CD4-positive, alpha-beta T cell (primary cell): ENCODE data around the gene RNF125. TPM values are rescaled to one million over a fixed set of nuclear protein-coding genes. Genes with fewer than 3 reads are reported as not detected.

Experiments
- ATAC-seq: fragments of 200-7000 bp; cut with Tn5 transposase; one replicate; pipeline ENCODE4 v1.10.0; 2022; ENCODE audit warnings: mild to moderate bottlenecking; ENCODE audit not compliant: poor library complexity
- CTCF ChIA-PET: fragments of 350-600 bp; sonication (Branson Sonifier 250); formaldehyde crosslinking; loops from one replicate; lab custom pipeline; 2021; ENCODE audit warnings: antibody characterized with exemption, inconsistent platforms; lab: Charles Lee
- POLR2A ChIA-PET: fragments of 350-600 bp; sonication (Branson Sonifier 250); formaldehyde crosslinking; loops from one replicate; lab custom pipeline; 2021; ENCODE audit warnings: antibody characterized with exemption, inconsistent platforms; lab: Charles Lee
- DNase-seq, 14 experiments: peaks; one replicate each; pipeline ENCODE4 v3.0.0-alpha.2; 2013 to 2020; ENCODE audit warnings: mixed read lengths in 2 of 14
- H3K27ac ChIP-seq, 2 donors: one replicate each; pipeline versions ENCODE4 v1.5.1 to v1.7.0; 2013; ENCODE audit warnings: low read length in 2 of 2, low read depth in 1 of 2, mild to moderate bottlenecking in 1 of 2
- H3K27me3 ChIP-seq, 2 experiments: 1 replicate in 1 of 2; 2 replicates in 1 of 2; pipeline versions ENCODE4 v1.6.1 to v1.7.0; 2013; ENCODE audit warnings: low read length in 2 of 2, control low read depth in 1 of 2, mild to moderate bottlenecking in 1 of 2, moderate library complexity in 1 of 2; ENCODE audit not compliant: insufficient read depth in 2 of 2, control insufficient read depth in 1 of 2
- H3K36me3 ChIP-seq: one replicate; pipeline ENCODE4 v1.6.1; 2013; ENCODE audit warnings: low read length, control low read depth; ENCODE audit not compliant: insufficient read depth
- H3K4me1 ChIP-seq: one replicate; pipeline ENCODE4 v1.6.1; 2013; ENCODE audit warnings: low read length, control low read depth; ENCODE audit not compliant: insufficient read depth
- H3K4me3 ChIP-seq: one replicate; pipeline ENCODE4 v1.5.1; 2013; ENCODE audit warnings: mild to moderate bottlenecking, low read length, moderate library complexity
- H3K9me3 ChIP-seq, 2 experiments: 1 replicate in 1 of 2; 2 replicates in 1 of 2; pipeline versions ENCODE4 v1.6.1 to v1.7.0; 2013; ENCODE audit warnings: low read length in 2 of 2, mild to moderate bottlenecking in 2 of 2, control low read depth in 1 of 2, moderate library complexity in 1 of 2; ENCODE audit not compliant: control insufficient read depth in 1 of 2, insufficient read depth in 1 of 2
- H3K27ac Mint-ChIP-seq: one replicate; pipeline ENCODE4 v1.8.0; 2020; ENCODE audit warnings: mixed read lengths
- H3K27me3 Mint-ChIP-seq: one replicate; pipeline ENCODE4 v1.8.0; 2021; ENCODE audit warnings: mixed read lengths
- H3K36me3 Mint-ChIP-seq: one replicate; pipeline ENCODE4 v1.8.0; 2021; ENCODE audit warnings: low read depth, mixed read lengths
- H3K4me1 Mint-ChIP-seq: one replicate; pipeline ENCODE4 v1.8.0; 2021; ENCODE audit warnings: low read depth, mixed read lengths
- H3K4me3 Mint-ChIP-seq: one replicate; pipeline ENCODE4 v1.8.0; 2020; ENCODE audit warnings: mild to moderate bottlenecking, mixed read lengths
- H3K9me3 Mint-ChIP-seq: one replicate; pipeline ENCODE4 v1.8.0; 2020; ENCODE audit warnings: mixed read lengths
- intact Hi-C, 2 experiments: fragments of 100-400 bp; cut with DNase I in 1 of 2; cut with micrococcal nuclease in 1 of 2; formaldehyde crosslinking; loops; one replicate each; pipeline versions ENCODE4 v1.15.1 to v1.9.0; 2023 to 2025; cut with DNase I, micrococcal nuclease
- total RNA-seq, 174 experiments: library from RNA in 2 of 174; stranded (reverse) in 2 of 174; gene quantifications; one replicate each; pipeline ENCODE4 v1.2.3 and lab custom pipeline; 2021 to 2026
- TF ChIP-seq, protein P1 (sequence below): fragments of 200-600 bp; IDR thresholded peaks from one replicate; pipeline ENCODE4 v1.8.0; 2022; ENCODE audit warnings: antibody characterized with exemption, mild to moderate bottlenecking

The RNF125 gene
- total RNA-seq, 2 experiments from 2014 or later, result 107 to 112 TPM

GRCh38 chr18:32114293-32114942 is 95.8 kb downstream of the RNF125 start:
- Histone ChIP-seq H3K27ac (no peak overlapping the region), H3K4me3 (no peak overlapping the region), H3K9me3 (no peaks in the 10 kb centered on the region), H3K4me1 (peaks cover 7% of the 10 kb centered on the region), H3K36me3 (peaks cover 75% of the 10 kb centered on the region), H3K27me3 (no peaks in the 10 kb centered on the region)
- Mint-ChIP-seq H3K27ac (peak overlapping the region; percentile 3), H3K27me3 (no peaks in the 10 kb centered on the region), H3K36me3 (peaks cover 92% of the 10 kb centered on the region), H3K4me3 (no peak overlapping the region), H3K9me3 (no peaks in the 10 kb centered on the region), H3K4me1 (peaks cover 66% of the 10 kb centered on the region)
- ChIA-PET POLR2A (interaction anchor here (1.0 kb wide), 1 partner anchor 95 kb away, joined by 3 read pairs; no protein-coding TSS in a partner anchor), CTCF (no interaction called here)
- intact Hi-C loops, result no loop called here
- DNase-seq (no peak), ATAC-seq (no peak)
- TF ChIP-seq, protein P1, sequence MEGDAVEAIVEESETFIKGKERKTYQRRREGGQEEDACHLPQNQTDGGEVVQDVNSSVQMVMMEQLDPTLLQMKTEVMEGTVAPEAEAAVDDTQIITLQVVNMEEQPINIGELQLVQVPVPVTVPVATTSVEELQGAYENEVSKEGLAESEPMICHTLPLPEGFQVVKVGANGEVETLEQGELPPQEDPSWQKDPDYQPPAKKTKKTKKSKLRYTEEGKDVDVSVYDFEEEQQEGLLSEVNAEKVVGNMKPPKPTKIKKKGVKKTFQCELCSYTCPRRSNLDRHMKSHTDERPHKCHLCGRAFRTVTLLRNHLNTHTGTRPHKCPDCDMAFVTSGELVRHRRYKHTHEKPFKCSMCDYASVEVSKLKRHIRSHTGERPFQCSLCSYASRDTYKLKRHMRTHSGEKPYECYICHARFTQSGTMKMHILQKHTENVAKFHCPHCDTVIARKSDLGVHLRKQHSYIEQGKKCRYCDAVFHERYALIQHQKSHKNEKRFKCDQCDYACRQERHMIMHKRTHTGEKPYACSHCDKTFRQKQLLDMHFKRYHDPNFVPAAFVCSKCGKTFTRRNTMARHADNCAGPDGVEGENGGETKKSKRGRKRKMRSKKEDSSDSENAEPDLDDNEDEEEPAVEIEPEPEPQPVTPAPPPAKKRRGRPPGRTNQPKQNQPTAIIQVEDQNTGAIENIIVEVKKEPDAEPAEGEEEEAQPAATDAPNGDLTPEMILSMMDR, result no peak

GRCh38 chr18:32122039-32122438 is 103.4 kb downstream of the RNF125 start:
- no peaks in the 10 kb centered on the region for H3K27me3 Mint-ChIP-seq
- Histone ChIP-seq H3K27me3 (no peaks in the 10 kb centered on the region), H3K4me3 (no peak overlapping the region), H3K4me1 (no peaks in the 10 kb centered on the region), H3K27ac (no peak overlapping the region), H3K9me3 (no peaks in the 10 kb centered on the region), H3K36me3 (peaks cover 61% of the 10 kb centered on the region)
- H3K36me3 Mint-ChIP-seq, result peaks cover 87% of the 10 kb centered on the region
- no peaks in the 10 kb centered on the region for H3K9me3 Mint-ChIP-seq
- no peak overlapping the region for H3K4me3 Mint-ChIP-seq
- TF ChIP-seq, protein P1, result no peak
- CTCF ChIA-PET, result no interaction called here
- DNase-seq (no peak), ATAC-seq (no peak)
- H3K27ac Mint-ChIP-seq, result no peak overlapping the region
- intact Hi-C loops, result no loop called here
- peaks cover 29% of the 10 kb centered on the region for H3K4me1 Mint-ChIP-seq
- POLR2A ChIA-PET, result no interaction called here

Other genes starting within 250 kb of the RNF125 start
- 10 to 100 TPM; 24.4 to 26.3 TPM for gene TRAPPC8, start 75.7 kb upstream of the RNF125 start, total RNA-seq
- gene RNF138, start 73.0 kb downstream of the RNF125 start, total RNA-seq, result 100 to 1,000 TPM; 177 to 184 TPM
- not detected for gene MEP1B, start 171.2 kb downstream of the RNF125 start, total RNA-seq